Activated CD8-positive, alpha-beta T cell treated with anti-CD3 and anti-CD28 coated beads for 36 hours (primary cell): ENCODE data around the gene GCNT2. TPM values are rescaled to one million over a fixed set of nuclear protein-coding genes. Genes with fewer than 3 reads are reported as not detected.
"Not testable (repeated sequence)": the region's sequence is repeated elsewhere in the genome, so short reads cannot be mapped to it uniquely, and the experiment has no call there.

Experiments
- ATAC-seq: fragments of 200-7000 bp; cut with Tn5 transposase; one replicate; pipeline ENCODE4 v1.10.0; 2021; ENCODE audit warnings: mild to moderate bottlenecking, moderate library complexity
- CTCF ChIA-PET: fragments of 350-600 bp; sonication (Branson Sonifier 250); formaldehyde crosslinking; loops from one replicate; lab custom pipeline; 2021; ENCODE audit warnings: antibody characterized with exemption; lab: Charles Lee
- POLR2A ChIA-PET: fragments of 350-600 bp; sonication (Branson Sonifier 250); formaldehyde crosslinking; loops from one replicate; lab custom pipeline; 2021; ENCODE audit warnings: antibody characterized with exemption; lab: Charles Lee
- DNase-seq: peaks from one replicate; pipeline ENCODE4 v3.0.0-alpha.2; 2020
- H3K27ac Mint-ChIP-seq: one replicate; pipeline ENCODE4 v1.8.0; 2021; ENCODE audit warnings: mild to moderate bottlenecking, mixed read lengths
- H3K27me3 Mint-ChIP-seq: one replicate; pipeline ENCODE4 v1.8.0; 2021; ENCODE audit warnings: mixed read lengths
- H3K36me3 Mint-ChIP-seq: one replicate; pipeline ENCODE4 v1.8.0; 2021; ENCODE audit warnings: low read depth, mixed read lengths
- H3K4me1 Mint-ChIP-seq: one replicate; pipeline ENCODE4 v1.8.0; 2021; ENCODE audit warnings: low read depth, mixed read lengths
- H3K4me3 Mint-ChIP-seq: one replicate; pipeline ENCODE4 v1.8.0; 2021; ENCODE audit warnings: mild to moderate bottlenecking, moderate library complexity, mixed read lengths
- H3K9me3 Mint-ChIP-seq: one replicate; pipeline ENCODE4 v1.8.0; 2021; ENCODE audit warnings: mixed read lengths
- intact Hi-C: fragments of 100-400 bp; cut with micrococcal nuclease; formaldehyde crosslinking; loops from one replicate; pipeline ENCODE4 v1.10.0; 2022
- total RNA-seq, 2 experiments: library from RNA; stranded (reverse); gene quantifications; one replicate each; pipeline ENCODE4 v1.2.3, GENCODE V29; 2021
- TF ChIP-seq, protein P1 (sequence below): fragments of 200-600 bp; IDR thresholded peaks from one replicate; pipeline ENCODE4 v1.8.0; 2022; ENCODE audit warnings: antibody characterized with exemption, mild to moderate bottlenecking

GCNT2 gene
- total RNA-seq, 2 experiments from 2014 or later: 2.3 to 2.7 TPM

DNA sequence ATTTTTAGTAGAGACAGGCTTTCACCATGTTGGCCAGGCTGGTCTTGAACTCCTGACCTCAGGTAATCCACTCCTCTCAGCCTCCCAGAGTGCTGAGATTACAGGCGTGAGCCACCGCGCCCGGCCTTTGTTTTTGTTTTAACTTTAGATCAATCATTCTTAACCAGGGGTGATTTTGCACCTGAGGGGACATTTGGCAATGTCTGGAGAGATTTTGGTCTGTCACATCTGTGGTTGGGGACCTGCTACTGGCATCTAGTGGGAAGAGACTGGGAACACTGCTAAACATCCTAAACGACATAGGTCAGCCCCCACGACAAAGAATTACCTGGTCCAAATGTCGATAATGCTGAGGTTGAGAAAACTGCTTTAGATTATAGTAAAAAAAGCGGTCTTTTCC, 91.0 kb downstream of the GCNT2 start:
- H3K9me3 Mint-ChIP-seq: peaks cover 5% of the 10 kb centered on the region
- H3K4me1 Mint-ChIP-seq: no peaks in the 10 kb centered on the region
- DNase-seq: no peak
- intact Hi-C loops: no loop called here
- CTCF ChIA-PET: no interaction called here
- no peak for ATAC-seq
- POLR2A ChIA-PET: no interaction called here
- TF ChIP-seq, protein P1, sequence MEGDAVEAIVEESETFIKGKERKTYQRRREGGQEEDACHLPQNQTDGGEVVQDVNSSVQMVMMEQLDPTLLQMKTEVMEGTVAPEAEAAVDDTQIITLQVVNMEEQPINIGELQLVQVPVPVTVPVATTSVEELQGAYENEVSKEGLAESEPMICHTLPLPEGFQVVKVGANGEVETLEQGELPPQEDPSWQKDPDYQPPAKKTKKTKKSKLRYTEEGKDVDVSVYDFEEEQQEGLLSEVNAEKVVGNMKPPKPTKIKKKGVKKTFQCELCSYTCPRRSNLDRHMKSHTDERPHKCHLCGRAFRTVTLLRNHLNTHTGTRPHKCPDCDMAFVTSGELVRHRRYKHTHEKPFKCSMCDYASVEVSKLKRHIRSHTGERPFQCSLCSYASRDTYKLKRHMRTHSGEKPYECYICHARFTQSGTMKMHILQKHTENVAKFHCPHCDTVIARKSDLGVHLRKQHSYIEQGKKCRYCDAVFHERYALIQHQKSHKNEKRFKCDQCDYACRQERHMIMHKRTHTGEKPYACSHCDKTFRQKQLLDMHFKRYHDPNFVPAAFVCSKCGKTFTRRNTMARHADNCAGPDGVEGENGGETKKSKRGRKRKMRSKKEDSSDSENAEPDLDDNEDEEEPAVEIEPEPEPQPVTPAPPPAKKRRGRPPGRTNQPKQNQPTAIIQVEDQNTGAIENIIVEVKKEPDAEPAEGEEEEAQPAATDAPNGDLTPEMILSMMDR: no peak
- H3K4me3 Mint-ChIP-seq: no peak overlapping the region
- H3K27ac Mint-ChIP-seq: no peak overlapping the region
- H3K27me3 Mint-ChIP-seq: no peaks in the 10 kb centered on the region
- H3K36me3 Mint-ChIP-seq: peaks cover 4% of the 10 kb centered on the region

DNA sequence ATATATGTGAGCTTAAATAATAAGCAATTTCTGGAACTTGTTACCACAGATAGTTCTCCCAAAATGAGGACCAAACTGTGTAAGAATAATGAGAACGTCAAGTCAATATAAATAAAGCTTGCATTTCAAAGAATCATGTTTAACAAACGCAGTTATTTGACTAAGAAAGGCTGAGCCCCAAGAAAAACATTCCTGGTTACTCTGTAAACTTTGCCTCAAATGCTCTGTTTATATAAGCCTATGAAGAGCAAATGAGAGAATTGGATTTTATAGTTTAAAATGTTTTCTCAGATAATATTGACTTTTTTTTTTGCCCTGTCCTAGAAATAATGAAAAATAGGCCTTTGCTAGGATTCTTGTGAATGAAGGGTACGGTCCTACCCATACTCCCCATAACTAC, 91.9 kb downstream of the GCNT2 start:
- no peak for ATAC-seq
- Mint-ChIP-seq H3K4me3 (no peak overlapping the region), H3K36me3 (peaks cover 4% of the 10 kb centered on the region), H3K27me3 (no peaks in the 10 kb centered on the region), H3K4me1 (no peaks in the 10 kb centered on the region), H3K9me3 (peaks cover 5% of the 10 kb centered on the region), H3K27ac (no peak overlapping the region)
- no peak for DNase-seq
- intact Hi-C loops: no loop called here
- POLR2A ChIA-PET: no interaction called here
- CTCF ChIA-PET: no interaction called here
- TF ChIP-seq, protein P1: no peak

DNA sequence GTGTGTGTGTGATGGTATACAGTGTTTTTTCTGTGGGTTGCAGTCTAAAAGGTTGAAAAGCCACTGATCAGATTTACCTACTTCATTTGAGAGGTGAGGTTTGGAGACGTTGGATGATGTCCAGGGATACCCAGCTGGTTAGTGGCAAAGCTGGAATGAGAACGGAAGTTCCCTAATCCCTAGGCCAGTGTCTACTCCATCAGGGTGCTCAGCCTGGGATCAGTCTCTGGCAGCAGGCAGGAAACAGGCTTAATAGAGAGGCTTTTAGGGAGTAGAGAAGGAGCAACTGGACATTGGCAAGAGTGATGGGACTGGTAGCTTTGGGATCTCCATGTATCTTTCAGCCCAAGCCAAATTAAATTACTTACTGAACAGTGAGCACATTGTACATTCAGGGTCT, 92.6 kb downstream of the GCNT2 start:
- Mint-ChIP-seq H3K27me3 (no peaks in the 10 kb centered on the region), H3K4me1 (no peaks in the 10 kb centered on the region), H3K4me3 (no peak overlapping the region), H3K27ac (no peak overlapping the region), H3K36me3 (peaks cover under 1% of the 10 kb centered on the region), H3K9me3 (peaks cover 1% of the 10 kb centered on the region)
- intact Hi-C loops: no loop called here
- TF ChIP-seq, protein P1: no peak
- DNase-seq (no peak), ATAC-seq (no peak)
- POLR2A ChIA-PET: no interaction called here
- CTCF ChIA-PET: no interaction called here

DNA sequence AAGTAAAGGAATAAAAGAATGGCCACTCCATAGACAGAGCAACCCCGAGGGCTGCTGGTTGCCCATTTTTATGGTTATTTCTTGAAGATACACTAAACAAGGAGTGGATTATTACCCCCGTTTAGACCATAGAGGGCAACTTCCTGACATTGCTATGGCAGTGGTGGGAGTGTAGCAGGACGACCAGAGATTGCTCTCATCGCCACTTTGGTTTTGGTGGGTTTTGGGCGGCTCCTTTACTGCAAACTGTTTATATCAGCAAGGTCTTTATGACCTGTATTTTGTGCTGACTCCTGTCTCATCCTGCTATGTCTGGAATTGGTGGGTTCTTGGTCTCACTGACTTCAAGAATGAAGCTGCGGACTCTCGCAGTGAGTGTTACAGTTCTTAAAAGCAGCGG, 94.5 kb downstream of the GCNT2 start:
- ChIA-PET POLR2A (no interaction called here), CTCF (no interaction called here)
- Mint-ChIP-seq H3K9me3 (no peaks in the 10 kb centered on the region), H3K36me3 (no peaks in the 10 kb centered on the region), H3K27me3 (no peaks in the 10 kb centered on the region), H3K27ac (no peak overlapping the region), H3K4me1 (no peaks in the 10 kb centered on the region), H3K4me3 (no peak overlapping the region)
- TF ChIP-seq, protein P1: no peak
- no peak for DNase-seq
- no peak for ATAC-seq
- intact Hi-C loops: no loop called here

DNA sequence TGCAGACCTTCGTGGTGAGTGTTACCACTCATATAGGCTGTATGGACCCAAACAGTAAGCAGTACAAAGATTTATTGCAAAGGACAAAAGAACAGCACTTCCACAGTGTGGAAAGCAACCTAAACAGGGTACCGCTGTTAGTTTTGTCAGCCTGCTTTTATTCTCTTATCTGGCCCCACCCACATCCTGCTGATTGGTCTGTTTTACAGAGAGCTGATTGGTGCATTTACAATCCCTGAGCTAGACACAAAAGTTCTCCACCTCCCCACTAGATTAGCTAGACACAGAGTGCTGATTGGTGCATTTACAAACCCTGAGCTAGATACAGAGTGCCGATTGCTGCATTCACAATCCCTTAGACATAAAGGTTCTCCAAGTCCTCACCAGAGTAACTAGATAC, 95.1 kb downstream of the GCNT2 start:
- CTCF ChIA-PET, H3K4me1 Mint-ChIP-seq, ATAC-seq, DNase-seq, H3K36me3 Mint-ChIP-seq, H3K9me3 Mint-ChIP-seq, POLR2A ChIA-PET, intact Hi-C loops, H3K27me3 Mint-ChIP-seq, H3K4me3 Mint-ChIP-seq, H3K27ac Mint-ChIP-seq: not testable (repeated sequence)
